Activated CD4-positive, alpha-beta memory T cell treated with anti-CD3 and anti-CD28 coated beads, Interleukin-2, amount 10 ng/mL, durations not matched to agents 7 days and 5 days (primary cell): ENCODE data around the gene TEX2. TPM values are rescaled to one million over a fixed set of nuclear protein-coding genes. Genes with fewer than 3 reads are reported as not detected.
A peak's percentile ranks its signal among the peaks of the same experiment; 100 is the strongest.

ENCODE experiments used
- CTCF ChIA-PET: fragments of 350-600 bp; sonication (Branson Sonifier 250); formaldehyde crosslinking; loops from one replicate; lab custom pipeline; 2021; ENCODE audit warnings: antibody characterized with exemption, inconsistent platforms; lab: Charles Lee
- POLR2A ChIA-PET: fragments of 350-600 bp; sonication (Branson Sonifier 250); formaldehyde crosslinking; loops from one replicate; lab custom pipeline; 2021; ENCODE audit warnings: antibody characterized with exemption; lab: Charles Lee
- DNase-seq: peaks from one replicate; pipeline ENCODE4 v3.0.0-alpha.2; 2020
- H3K27ac Mint-ChIP-seq: one replicate; pipeline ENCODE4 v1.8.0; 2021; ENCODE audit warnings: mild to moderate bottlenecking, mixed read lengths
- H3K27me3 Mint-ChIP-seq: one replicate; pipeline ENCODE4 v1.8.0; 2021; ENCODE audit warnings: mixed read lengths
- H3K36me3 Mint-ChIP-seq: one replicate; pipeline ENCODE4 v1.8.0; 2021; ENCODE audit warnings: low read depth, mixed read lengths
- H3K4me1 Mint-ChIP-seq: one replicate; pipeline ENCODE4 v1.8.0; 2021; ENCODE audit warnings: mixed read lengths
- H3K4me3 Mint-ChIP-seq: one replicate; pipeline ENCODE4 v1.8.0; 2021; ENCODE audit warnings: mild to moderate bottlenecking, mixed read lengths
- H3K9me3 Mint-ChIP-seq: one replicate; pipeline ENCODE4 v1.8.0; 2021; ENCODE audit warnings: mixed read lengths
- total RNA-seq, 2 experiments: library from RNA; stranded (reverse); gene quantifications; one replicate each; pipeline ENCODE4 v1.2.3, GENCODE V29; 2021

TEX2 gene
- total RNA-seq, 2 experiments from 2014 or later: 10.5 to 12.4 TPM

GRCh38 chr17:64147110-64148016, 115.7 kb downstream of the TEX2 start:
- Mint-ChIP-seq H3K4me3 (no peak overlapping the region), H3K27me3 (no peaks in the 10 kb centered on the region), H3K9me3 (no peaks in the 10 kb centered on the region), H3K27ac (no peak overlapping the region), H3K4me1 (peaks cover 25% of the 10 kb centered on the region), H3K36me3 (peaks cover 22% of the 10 kb centered on the region)
- no peak for DNase-seq
- ChIA-PET CTCF (interaction anchor here (1.0 to 3.6 kb wide), 5 partner anchors 13 to 228 kb away, joined by 3 to 26 read pairs (median 5); no protein-coding TSS in a partner anchor), POLR2A (interaction anchor here (0.6 to 5.6 kb wide), 15 partner anchors 13 to 319 kb away, joined by 3 to 67 read pairs (median 8); partner anchors contain the start of genes CSHL1, ERN1, ICAM2 and TEX2)

- Mint-ChIP-seq H3K9me3 (no peaks in the 10 kb centered on the region), H3K27ac (no peak overlapping the region), H3K36me3 (peaks cover 22% of the 10 kb centered on the region), H3K4me1 (peaks cover 25% of the 10 kb centered on the region), H3K27me3 (no peaks in the 10 kb centered on the region), H3K4me3 (no peak overlapping the region)
- DNase-seq: peak; percentile 46
- CTCF ChIA-PET: interaction anchor here (0.8 to 3.6 kb wide), 10 partner anchors 13 to 298 kb away, joined by 3 to 31 read pairs (median 8); partner anchors contain the start of gene ERN1
- POLR2A ChIA-PET: interaction anchor here (0.6 to 5.6 kb wide), 68 partner anchors 9 to 515 kb away, joined by 3 to 67 read pairs (median 6); partner anchors contain the start of genes CD79B, CSHL1, DDX42 and ERN1
These were observed 116.5 kb downstream of the TEX2 start for GRCh38 chr17:64146418-64147109.

- CTCF ChIA-PET: interaction anchor here (0.8 to 3.6 kb wide), 14 partner anchors 12 to 297 kb away, joined by 3 to 31 read pairs (median 6); partner anchors contain the start of genes ERN1 and ICAM2
- Mint-ChIP-seq H3K4me3 (no peak overlapping the region), H3K27ac (no peak overlapping the region), H3K27me3 (no peaks in the 10 kb centered on the region), H3K9me3 (no peaks in the 10 kb centered on the region), H3K4me1 (peaks cover 25% of the 10 kb centered on the region), H3K36me3 (peaks cover 22% of the 10 kb centered on the region)
- peak; percentile 96 for DNase-seq
- POLR2A ChIA-PET: interaction anchor here (0.6 to 5.6 kb wide), 78 partner anchors 9 to 516 kb away, joined by 3 to 67 read pairs (median 5); partner anchors contain the start of genes CD79B, CSHL1, DDX42 and ERN1
These were observed 117.2 kb downstream of the TEX2 start for GRCh38 chr17:64145751-64146417.

- CTCF ChIA-PET: interaction anchor here (0.9 to 3.6 kb wide), 14 partner anchors 12 to 505 kb away, joined by 3 to 31 read pairs (median 6); partner anchors contain the start of genes ERN1 and ICAM2
- Mint-ChIP-seq H3K4me1 (peaks cover 25% of the 10 kb centered on the region), H3K27me3 (no peaks in the 10 kb centered on the region), H3K27ac (no peak overlapping the region), H3K36me3 (peaks cover 22% of the 10 kb centered on the region), H3K9me3 (no peaks in the 10 kb centered on the region), H3K4me3 (no peak overlapping the region)
- POLR2A ChIA-PET: interaction anchor here (0.6 to 5.6 kb wide), 67 partner anchors 8 to 516 kb away, joined by 3 to 67 read pairs (median 6); partner anchors contain the start of genes CD79B, CSHL1, ERN1 and GH1
- no peak for DNase-seq
These were observed 117.7 kb downstream of the TEX2 start for GRCh38 chr17:64145375-64145750.

- Mint-ChIP-seq H3K27ac (no peak overlapping the region), H3K36me3 (no peaks in the 10 kb centered on the region), H3K4me1 (peaks cover 1% of the 10 kb centered on the region), H3K9me3 (no peaks in the 10 kb centered on the region), H3K4me3 (no peak overlapping the region), H3K27me3 (no peaks in the 10 kb centered on the region)
- ChIA-PET CTCF (interaction anchor here (1.1 to 1.3 kb wide), 2 partner anchors 90 to 220 kb away, joined by 3 read pairs; no protein-coding TSS in a partner anchor), POLR2A (no interaction called here)
- no peak for DNase-seq
These were observed 123.5 kb downstream of the TEX2 start for GRCh38 chr17:64139542-64139941.

GRCh38 chr17:64138441-64138840, 124.6 kb downstream of the TEX2 start:
- no peaks in the 10 kb centered on the region for H3K36me3 Mint-ChIP-seq
- ChIA-PET POLR2A (no interaction called here), CTCF (interaction anchor here (1.1 to 18.3 kb wide), 2 partner anchors 89 to 109 kb away, joined by 3 to 510 read pairs; no protein-coding TSS in a partner anchor)
- no peak overlapping the region for H3K27ac Mint-ChIP-seq
- H3K27me3 Mint-ChIP-seq: no peaks in the 10 kb centered on the region
- peaks cover 3% of the 10 kb centered on the region for H3K4me1 Mint-ChIP-seq
- H3K4me3 Mint-ChIP-seq: no peak overlapping the region
- no peak for DNase-seq
- H3K9me3 Mint-ChIP-seq: no peaks in the 10 kb centered on the region

- Mint-ChIP-seq H3K27me3 (no peaks in the 10 kb centered on the region), H3K4me3 (no peak overlapping the region), H3K4me1 (peaks cover 28% of the 10 kb centered on the region), H3K27ac (no peak overlapping the region), H3K36me3 (no peaks in the 10 kb centered on the region), H3K9me3 (no peaks in the 10 kb centered on the region)
- POLR2A ChIA-PET: interaction anchor here (0.7 to 3.6 kb wide), 3 partner anchors 11 to 110 kb away, joined by 3 to 26 read pairs (median 15); no protein-coding TSS in a partner anchor
- CTCF ChIA-PET: interaction anchor here (1.1 to 18.3 kb wide), 9 partner anchors 10 to 231 kb away, joined by 5 to 510 read pairs (median 31); partner anchors contain the start of gene GH1
- no peak for DNase-seq
These were observed 128.1 kb downstream of the TEX2 start for GRCh38 chr17:64135000-64135399.

- H3K27ac Mint-ChIP-seq: no peak overlapping the region
- ChIA-PET CTCF (interaction anchor here (0.6 to 18.3 kb wide), 58 partner anchors 8 to 428 kb away, joined by 3 to 510 read pairs (median 7); partner anchors contain the start of genes CD79B, CSHL1, GH1 and ICAM2), POLR2A (interaction anchor here (0.6 to 3.6 kb wide), 13 partner anchors 11 to 215 kb away, joined by 3 to 26 read pairs (median 6); partner anchors contain the start of genes GH1 and ICAM2)
- no peak for DNase-seq
- no peaks in the 10 kb centered on the region for H3K27me3 Mint-ChIP-seq
- H3K4me1 Mint-ChIP-seq: peaks cover 28% of the 10 kb centered on the region
- no peak overlapping the region for H3K4me3 Mint-ChIP-seq
- H3K36me3 Mint-ChIP-seq: no peaks in the 10 kb centered on the region
- H3K9me3 Mint-ChIP-seq: no peaks in the 10 kb centered on the region
These were observed 128.7 kb downstream of the TEX2 start for GRCh38 chr17:64134216-64134970.

- peaks cover 5% of the 10 kb centered on the region for H3K36me3 Mint-ChIP-seq
- DNase-seq: no peak
- H3K4me1 Mint-ChIP-seq: peaks cover 28% of the 10 kb centered on the region
- CTCF ChIA-PET: interaction anchor here (0.6 to 18.3 kb wide), 63 partner anchors 8 to 429 kb away, joined by 3 to 510 read pairs (median 6); partner anchors contain the start of genes CD79B, CSHL1, GH1 and ICAM2
- no peak overlapping the region for H3K4me3 Mint-ChIP-seq
- H3K27ac Mint-ChIP-seq: no peak overlapping the region
- H3K27me3 Mint-ChIP-seq: no peaks in the 10 kb centered on the region
- H3K9me3 Mint-ChIP-seq: no peaks in the 10 kb centered on the region
- POLR2A ChIA-PET: interaction anchor here (0.6 to 3.6 kb wide), 15 partner anchors 10 to 215 kb away, joined by 3 to 26 read pairs (median 4); partner anchors contain the start of genes GH1, ICAM2 and TEX2
These were observed 129.4 kb downstream of the TEX2 start for GRCh38 chr17:64133546-64134215.

GRCh38 chr17:64131606-64132270, 131.3 kb downstream of the TEX2 start:
- Mint-ChIP-seq H3K27ac (no peak overlapping the region), H3K36me3 (peaks cover 18% of the 10 kb centered on the region), H3K9me3 (no peaks in the 10 kb centered on the region), H3K4me3 (no peak overlapping the region), H3K27me3 (no peaks in the 10 kb centered on the region), H3K4me1 (peaks cover 36% of the 10 kb centered on the region)
- CTCF ChIA-PET: interaction anchor here (0.9 to 18.3 kb wide), 17 partner anchors 13 to 220 kb away, joined by 3 to 510 read pairs (median 15); partner anchors contain the start of genes CD79B, CSHL1, GH1 and ICAM2
- DNase-seq: no peak
- POLR2A ChIA-PET: interaction anchor here (0.9 to 5.0 kb wide), 14 partner anchors 15 to 374 kb away, joined by 3 to 69 read pairs (median 22); partner anchors contain the start of genes CEP95, DDX5, GH1 and ICAM2
